Liver (tissue), 9 donors: ENCODE measurements around the gene PCDH9. TPM values are rescaled to one million over a fixed set of nuclear protein-coding genes. Genes with fewer than 3 reads are reported as not detected.

Experiments used
- DNase-seq: peaks from one replicate; pipeline ENCODE4 v3.0.0-alpha.2; 2017; ENCODE audit warnings: low spot score
- H3K27ac ChIP-seq, 2 donors: one replicate each; pipeline ENCODE4 v1.7.0; 2013; ENCODE audit warnings: inconsistent platforms in 2 of 2, low read length in 2 of 2, control low read depth in 1 of 2, low read depth in 1 of 2, mild to moderate bottlenecking in 1 of 2
- H3K27me3 ChIP-seq, 4 donors: one replicate each; pipeline versions ENCODE4 v1.6.1 to v1.7.0; 2013; ENCODE audit warnings: low read length in 3 of 4, inconsistent platforms in 1 of 4, mild to moderate bottlenecking in 1 of 4, moderate library complexity in 1 of 4; ENCODE audit not compliant: control insufficient read depth in 4 of 4, insufficient read depth in 4 of 4
- H3K36me3 ChIP-seq, 4 donors: one replicate each; pipeline versions ENCODE4 v1.6.1 to v1.7.0; 2013; ENCODE audit warnings: low read length in 3 of 4, mild to moderate bottlenecking in 3 of 4, low read depth in 1 of 4, moderate library complexity in 1 of 4; ENCODE audit not compliant: control insufficient read depth in 4 of 4, insufficient read depth in 3 of 4
- H3K4me1 ChIP-seq, 4 donors: one replicate each; pipeline versions ENCODE4 v1.6.1 to v1.7.0; 2013; ENCODE audit warnings: low read length in 3 of 4, mild to moderate bottlenecking in 3 of 4, moderate library complexity in 1 of 4; ENCODE audit not compliant: control insufficient read depth in 4 of 4, insufficient read depth in 4 of 4
- H3K4me3 ChIP-seq, 3 donors: one replicate each; pipeline versions ENCODE4 v1.6.1 to v1.7.0; 2013; ENCODE audit warnings: low read length in 3 of 3, control low read depth in 1 of 3, low read depth in 1 of 3, mild to moderate bottlenecking in 1 of 3
- H3K9ac ChIP-seq, 2 donors: one replicate each; pipeline ENCODE4 v1.7.0; 2013; ENCODE audit warnings: low read length in 2 of 2, mild to moderate bottlenecking in 2 of 2, moderate library complexity in 2 of 2, control low read depth in 1 of 2, low read depth in 1 of 2
- H3K9me3 ChIP-seq, 4 donors: one replicate each; pipeline versions ENCODE4 v1.6.1 to v1.7.0; 2013; ENCODE audit warnings: low read length in 3 of 4; ENCODE audit not compliant: control insufficient read depth in 4 of 4
- ATF3 ChIP-seq: IDR thresholded peaks from 2 replicates; pipeline ENCODE4 v1.6.1; 2016; ENCODE audit warnings: antibody characterized with exemption
- CTCF ChIP-seq: fragments of 150-350 bp; IDR thresholded peaks from 2 replicates; pipeline ENCODE4 v1.5.1; 2017; ENCODE audit warnings: improper control_type of control experiment, low read depth, low read length; ENCODE audit not compliant: missing input control
- EGR1 ChIP-seq, 2 donors: IDR thresholded peaks; 2 replicates each; pipeline ENCODE4 v1.6.1; 2016 to 2018; ENCODE audit warnings: antibody characterized with exemption in 2 of 2, low read depth in 2 of 2
- FOXA1 ChIP-seq: IDR thresholded peaks from 2 replicates; pipeline ENCODE4 v1.6.1; 2016; ENCODE audit warnings: antibody characterized with exemption
- FOXA2 ChIP-seq: IDR thresholded peaks from 2 replicates; pipeline ENCODE4 v1.6.1; 2016; ENCODE audit warnings: antibody characterized with exemption
- GABPA ChIP-seq, 2 donors: IDR thresholded peaks in 1 of 2; conservative IDR thresholded peaks in 1 of 2; 2 replicates each; pipeline ENCODE4 v1.6.1; 2016; ENCODE audit warnings: antibody characterized with exemption in 2 of 2, mild to moderate bottlenecking in 1 of 2, moderate library complexity in 1 of 2
- HNF4A ChIP-seq, 2 donors: conservative IDR thresholded peaks; 2 replicates each; pipeline ENCODE4 v1.6.1; 2016; ENCODE audit warnings: antibody characterized with exemption in 2 of 2, mild to moderate bottlenecking in 2 of 2
- HNF4G ChIP-seq: IDR thresholded peaks from 2 replicates; pipeline ENCODE4 v1.6.1; 2016; ENCODE audit warnings: antibody characterized with exemption
- JUND ChIP-seq, 2 donors: IDR thresholded peaks; 2 replicates each; pipeline ENCODE4 v1.6.1; 2016; ENCODE audit warnings: antibody characterized with exemption in 2 of 2
- MAX ChIP-seq: IDR thresholded peaks from 2 replicates; pipeline ENCODE4 v1.6.1; 2016; ENCODE audit warnings: antibody characterized with exemption
- NR2F2 ChIP-seq: IDR thresholded peaks from 2 replicates; pipeline ENCODE4 v1.6.1; 2016; ENCODE audit warnings: antibody characterized with exemption
- RAD21 ChIP-seq, 2 donors: IDR thresholded peaks; 2 replicates each; pipeline ENCODE4 v1.6.1; 2016; ENCODE audit warnings: antibody characterized with exemption in 2 of 2, mild to moderate bottlenecking in 2 of 2
- REST ChIP-seq: IDR thresholded peaks from 2 replicates; pipeline ENCODE4 v1.6.1; 2016; ENCODE audit warnings: antibody characterized with exemption, mild to moderate bottlenecking
- RXRA ChIP-seq, 2 donors: IDR thresholded peaks; 2 replicates each; pipeline ENCODE4 v1.6.1; 2017 to 2018; ENCODE audit warnings: antibody characterized with exemption in 2 of 2, mild to moderate bottlenecking in 1 of 2
- SP1 ChIP-seq: IDR thresholded peaks from 2 replicates; pipeline ENCODE4 v1.6.1; 2018; ENCODE audit warnings: antibody characterized with exemption, mild to moderate bottlenecking
- TAF1 ChIP-seq: conservative IDR thresholded peaks from 2 replicates; pipeline ENCODE4 v1.6.1; 2016; ENCODE audit warnings: antibody characterized with exemption, mild to moderate bottlenecking
- ZBTB33 ChIP-seq: IDR thresholded peaks from 2 replicates; pipeline ENCODE4 v1.6.1; 2016; ENCODE audit warnings: antibody characterized with exemption
- WGBS: extraction: QIAGEN DNeasy Blood & Tissue Kit; methylation state at CpG from one replicate; pipeline ENCODE4 v1.1.7; 2013; 5-methylcytosine and 5-hydroxymethylcytosine counted together
- polyA plus RNA-seq, 2 donors: library from polyadenylated mRNA; stranded (reverse) in 1 of 2; unstranded in 1 of 2; fragments of 200-250 nt in 1 of 2; fragments of >200 nt in 1 of 2; fragmentation: Nextera tagmentation in 1 of 2; extraction: Ambion mirVana in 1 of 2; gene quantifications; one replicate each; pipeline versions ENCODE4 v1.2.1 to v1.2.3, GENCODE V29; 2013 to 2015
- total RNA-seq, 2 donors: library from RNA; depleted of rRNA; stranded (reverse); fragments of >200 nt; gene quantifications; one replicate each; pipeline ENCODE4 v1.2.3, GENCODE V29; 2014
- donor health status: healthy.
- donor health status: healthy.
- donor health status: healthy.
- donor health status: healthy.
- donor health status: healthy.

PCDH9 gene
- total and polyA plus RNA-seq, 4 donors: 0.90 to 4.0 (median 2.2) TPM

GRCh38 chr13:66305961-66306617 is 924.0 kb downstream of the PCDH9 start:
- H3K36me3 ChIP-seq: no peaks in the 10 kb centered on the region
- no peak for TF ChIP-seq CTCF
- TF ChIP-seq FOXA2: no peak
- TF ChIP-seq ATF3: no peak
- no peak for TF ChIP-seq JUND (IDR thresholded peaks at IDR 0.05)
- TF ChIP-seq MAX: no peak
- TF ChIP-seq HNF4A (conservative IDR thresholded peaks at IDR 0.05): no peak
- no peak for TF ChIP-seq FOXA1
- TF ChIP-seq RXRA (IDR thresholded peaks at IDR 0.05): no peak
- no peak for TF ChIP-seq TAF1
- TF ChIP-seq ZBTB33: no peak
- no peak for TF ChIP-seq SP1
- no peak for TF ChIP-seq REST
- TF ChIP-seq GABPA (IDR thresholded peaks at IDR 0.05 in 1 of 2, conservative IDR thresholded peaks at IDR 0.05 in 1 of 2): no peak
- no peak overlapping the region for H3K9ac ChIP-seq
- no peak overlapping the region for H3K27ac ChIP-seq
- 60% methylated on average over 5 of the region's 5 CpGs for WGBS
- no peaks in the 10 kb centered on the region for H3K4me1 ChIP-seq
- H3K4me3 ChIP-seq: no peak overlapping the region
- no peaks in the 10 kb centered on the region for H3K27me3 ChIP-seq
- no peak for DNase-seq
- no peaks in the 10 kb centered on the region for H3K9me3 ChIP-seq

- Histone ChIP-seq H3K4me1 (no peaks in the 10 kb centered on the region), H3K36me3 (no peaks in the 10 kb centered on the region), H3K4me3 (no peak overlapping the region), H3K27ac (no peak overlapping the region), H3K9me3 (peaks cover 0 to 7% (median 2%) of the 10 kb centered on the region in 4 donors), H3K9ac (no peak overlapping the region), H3K27me3 (no peaks in the 10 kb centered on the region)
- TF ChIP-seq CTCF: no peak
- TF ChIP-seq FOXA2: no peak
- TF ChIP-seq GABPA (IDR thresholded peaks at IDR 0.05 in 1 of 2, conservative IDR thresholded peaks at IDR 0.05 in 1 of 2): no peak
- TF ChIP-seq NR2F2: no peak
- TF ChIP-seq HNF4A (conservative IDR thresholded peaks at IDR 0.05): no peak
- no peak for TF ChIP-seq SP1
- no peak for TF ChIP-seq ZBTB33
- no peak for TF ChIP-seq TAF1
- no peak for TF ChIP-seq RAD21 (IDR thresholded peaks at IDR 0.05)
- no peak for TF ChIP-seq EGR1 (IDR thresholded peaks at IDR 0.05; ENCODE audit: low read depth in 2 of 2)
- TF ChIP-seq HNF4G: no peak
- DNase-seq: no peak
These were observed 928.7 kb downstream of the PCDH9 start for GRCh38 chr13:66301482-66301881.
